ENCODE measurements around the gene EBF4. TPM values are rescaled to one million over a fixed set of nuclear protein-coding genes. Genes with fewer than 3 reads are reported as not detected.
"Not testable (repeated sequence)": the region's sequence is repeated elsewhere in the genome, so short reads cannot be mapped to it uniquely, and the experiment has no call there.

EBF4 gene
- total RNA-seq, 1 donor from 2014 or later, result 2.0 TPM

- no peak for DNase-seq (ENCODE audit: low read depth, low spot score)
Measured at GRCh38 chr20:2672446-2672845, 20.1 kb upstream of the EBF4 start.

- DNase-seq (ENCODE audit: low read depth, low spot score), result no peak
Measured at GRCh38 chr20:2673453-2673852, 19.1 kb upstream of the EBF4 start.

- DNase-seq (ENCODE audit: low read depth, low spot score), result no peak
Measured at GRCh38 chr20:2680046-2680445, 12.5 kb upstream of the EBF4 start.

- DNase-seq (ENCODE audit: low read depth, low spot score), result not testable (repeated sequence)
Measured at GRCh38 chr20:2682040-2682439, 10.5 kb upstream of the EBF4 start.

- not testable (repeated sequence) for DNase-seq (ENCODE audit: low read depth, low spot score)
Measured at GRCh38 chr20:2684817-2685216, 7.8 kb upstream of the EBF4 start.

GRCh38 chr20:2687514-2687913, 5.1 kb upstream of the EBF4 start:
- DNase-seq (ENCODE audit: low read depth, low spot score), result no peak

- DNase-seq (ENCODE audit: low read depth, low spot score), result no peak
Measured at GRCh38 chr20:2688041-2688591, 4.5 kb upstream of the EBF4 start.

- DNase-seq (ENCODE audit: low read depth, low spot score), result no peak
Measured at GRCh38 chr20:2690213-2690612, 2.4 kb upstream of the EBF4 start.

- DNase-seq (ENCODE audit: low read depth, low spot score), result no peak
Measured at GRCh38 chr20:2690718-2691117, 1.9 kb upstream of the EBF4 start.

GRCh38 chr20:2691127-2691526, 1.5 kb upstream of the EBF4 start:
- no peak for DNase-seq (ENCODE audit: low read depth, low spot score)

GRCh38 chr20:2691663-2692035, 931 bp upstream of the EBF4 start:
- no peak for DNase-seq (ENCODE audit: low read depth, low spot score)

GRCh38 chr20:2692886-2693285, 306 bp downstream of the EBF4 start:
- DNase-seq (ENCODE audit: low read depth, low spot score), result no peak

- no peak for DNase-seq (ENCODE audit: low read depth, low spot score)
Measured at GRCh38 chr20:2693286-2694007, 867 bp downstream of the EBF4 start.

- no peak for DNase-seq (ENCODE audit: low read depth, low spot score)
Measured at GRCh38 chr20:2694008-2694471, 1.5 kb downstream of the EBF4 start.

- no peak for DNase-seq (ENCODE audit: low read depth, low spot score)
Measured at GRCh38 chr20:2694519-2694918, 1.9 kb downstream of the EBF4 start.

GRCh38 chr20:2695206-2695983, 2.8 kb downstream of the EBF4 start:
- DNase-seq (ENCODE audit: low read depth, low spot score), result no peak

GRCh38 chr20:2695984-2696525, 3.5 kb downstream of the EBF4 start:
- DNase-seq (ENCODE audit: low read depth, low spot score), result not testable (repeated sequence)

GRCh38 chr20:2696646-2697045, 4.1 kb downstream of the EBF4 start:
- no peak for DNase-seq (ENCODE audit: low read depth, low spot score)

GRCh38 chr20:2697768-2698167, 5.2 kb downstream of the EBF4 start:
- no peak for DNase-seq (ENCODE audit: low read depth, low spot score)

GRCh38 chr20:2698186-2698817, 5.7 kb downstream of the EBF4 start:
- DNase-seq (ENCODE audit: low read depth, low spot score), result no peak

- DNase-seq (ENCODE audit: low read depth, low spot score), result no peak
Measured at GRCh38 chr20:2698912-2699311, 6.3 kb downstream of the EBF4 start.

All from pulmonary artery endothelial cell (primary cell).